GM10248 (cell line): Measurements from ENCODE around the gene PRR36.

Experiments
- CTCF ChIA-PET: fragments of 300-600 bp; sonication (Branson Sonifier 250); formaldehyde crosslinking; extraction: SDS; loops from one replicate; lab custom pipeline; 2021; ENCODE audit warnings: antibody characterized with exemption; lab: Yijun Ruan, JAX
- POLR2A ChIA-PET: fragments of 350-650 bp; sonication (Branson Sonifier 250); formaldehyde crosslinking; extraction: SDS; loops from one replicate; lab custom pipeline; 2020; ENCODE audit warnings: antibody characterized with exemption; lab: Yijun Ruan, JAX
- DNase-seq: peaks from one replicate; pipeline ENCODE4 v3.0.0; 2012; ENCODE audit errors: extremely low spot score
- CTCF ChIP-seq: IDR thresholded peaks from 2 replicates; pipeline ENCODE4 v1.5.1; 2012; ENCODE audit warnings: mild to moderate bottlenecking, low read depth; ENCODE audit errors: extremely low read depth, missing control alignments, control extremely low read depth

Gene PRR36

GRCh38 chr19:7904074-7905020 is 30.2 kb upstream of the PRR36 start:
- no peak for TF ChIP-seq CTCF
- ChIA-PET CTCF (interaction anchor here (0.8 to 7.7 kb wide), 22 partner anchors 8 to 835 kb away, joined by 3 to 60 read pairs (median 4); partner anchors contain the start of genes SNAPC2, TGFBR3L, TIMM44 and ZNF557), POLR2A (interaction anchor here (1.0 to 1.6 kb wide), 4 partner anchors 9 to 40 kb away, joined by 3 to 11 read pairs (median 6); partner anchors contain the start of genes SNAPC2 and TIMM44)
- peak; percentile 81 for DNase-seq

- CTCF ChIA-PET = interaction anchor here (0.8 to 7.7 kb wide), 23 partner anchors 9 to 834 kb away, joined by 3 to 60 read pairs (median 4); partner anchors contain the start of genes SNAPC2, TGFBR3L, TIMM44 and ZNF557
Observed at GRCh38 chr19:7903244-7904073, 29.3 kb upstream of the PRR36 start, which contains the start of gene MAP2K7. Gene MAP2K7, plus strand, starts transcription at chr19:7903877. Its CDS starts 68 bp downstream, at chr19:7903945.

GRCh38 chr19:7902796-7903243 is 28.6 kb upstream of the PRR36 start:
- TF ChIP-seq CTCF = no peak
- ChIA-PET CTCF (interaction anchor here (1.0 to 7.7 kb wide), 20 partner anchors 9 to 515 kb away, joined by 3 to 60 read pairs (median 6); partner anchors contain the start of genes SNAPC2, TGFBR3L and TIMM44), POLR2A (interaction anchor here (0.6 to 1.6 kb wide), 6 partner anchors 10 to 41 kb away, joined by 3 to 11 read pairs (median 4); partner anchors contain the start of genes SNAPC2 and TIMM44)
- no peak for DNase-seq

More at GRCh38 chr19:7903244-7904073, 29.3 kb upstream of the PRR36 start, which contains the start of gene MAP2K7:
- POLR2A ChIA-PET = interaction anchor here (0.6 to 1.6 kb wide), 5 partner anchors 9 to 40 kb away, joined by 3 to 11 read pairs (median 4); partner anchors contain the start of genes SNAPC2 and TIMM44
- DNase-seq = peak; percentile 100
- TF ChIP-seq CTCF = peak; percentile 92

- no peak for DNase-seq
- TF ChIP-seq CTCF = no peak
- CTCF ChIA-PET = interaction anchor here (1.8 to 7.7 kb wide), 4 partner anchors 9 to 333 kb away, joined by 5 to 60 read pairs (median 9); no protein-coding TSS in a partner anchor
- POLR2A ChIA-PET = interaction anchor here (0.7 kb wide), 1 partner anchor 29 kb away, joined by 3 read pairs; no protein-coding TSS in a partner anchor
Observed at GRCh38 chr19:7901337-7901736, 27.1 kb upstream of the PRR36 start.

GRCh38 chr19:7900931-7901330 is 26.7 kb upstream of the PRR36 start:
- CTCF ChIA-PET = interaction anchor here (1.1 to 7.7 kb wide), 5 partner anchors 9 to 333 kb away, joined by 3 to 60 read pairs (median 7); no protein-coding TSS in a partner anchor
- no peak for TF ChIP-seq CTCF
- POLR2A ChIA-PET = no interaction called here
- no peak for DNase-seq
